HG03442 (cell line): ENCODE data around the gene ZNF630.
"Not testable (repeated sequence)": the region's sequence is repeated elsewhere in the genome, so short reads cannot be mapped to it uniquely, and the experiment has no call there.

Experiments used
- ATAC-seq: cut with Tn5 transposase; IDR thresholded peaks from one replicate; pipeline ENCODE4 v1.9.1; 2021; ENCODE audit warnings: mild to moderate bottlenecking, moderate library complexity; ENCODE audit not compliant: unreplicated experiment

Gene ZNF630

GRCh38 chrX:48030641-48031173, 40.7 kb downstream of the ZNF630 start:
- not testable (repeated sequence) for ATAC-seq

- no peak for ATAC-seq
Observed at GRCh38 chrX:48030237-48030636, 41.2 kb downstream of the ZNF630 start.

GRCh38 chrX:48028091-48028490, 43.3 kb downstream of the ZNF630 start:
- no peak for ATAC-seq

GRCh38 chrX:48027545-48027944, 43.9 kb downstream of the ZNF630 start:
- ATAC-seq, result not testable (repeated sequence)

GRCh38 chrX:48025561-48025960, 45.9 kb downstream of the ZNF630 start:
- ATAC-seq, result no peak

- ATAC-seq, result no peak
Observed at GRCh38 chrX:48022738-48023137, 48.7 kb downstream of the ZNF630 start.

- no peak for ATAC-seq
Observed at GRCh38 chrX:48022100-48022499, 49.3 kb downstream of the ZNF630 start.

- ATAC-seq, result no peak
Observed at GRCh38 chrX:48021026-48021900, 50.2 kb downstream of the ZNF630 start.

- not testable (repeated sequence) for ATAC-seq
Observed at GRCh38 chrX:48020472-48020871, 51.0 kb downstream of the ZNF630 start.

- not testable (repeated sequence) for ATAC-seq
Observed at GRCh38 chrX:48019892-48020291, 51.5 kb downstream of the ZNF630 start.

GRCh38 chrX:48016583-48017310, 54.7 kb downstream of the ZNF630 start:
- ATAC-seq, result not testable (repeated sequence)

GRCh38 chrX:48009445-48009960, 61.9 kb downstream of the ZNF630 start:
- not testable (repeated sequence) for ATAC-seq
